Fibroblast of pulmonary artery (primary cell): Measurements from ENCODE around the gene BBC3.
"Not testable (repeated sequence)": the region's sequence is repeated elsewhere in the genome, so short reads cannot be mapped to it uniquely, and the experiment has no call there.

Experiments used
- DNase-seq: peaks from one replicate; pipeline ENCODE4 v3.0.0-alpha.2; 2010; ENCODE audit warnings: low read depth
- H3K4me3 ChIP-seq: replicated peaks from 2 replicates; pipeline ENCODE4 v1.5.1; 2011; ENCODE audit warnings: low read depth, mild to moderate bottlenecking, control low read depth, low read length, moderate library complexity
- TF ChIP-seq, protein P1 (sequence below): IDR thresholded peaks from 2 replicates; pipeline ENCODE4 v1.5.1; 2011; ENCODE audit warnings: mild to moderate bottlenecking, control low read depth, low read length, inconsistent platforms; ENCODE audit errors: missing control alignments

The BBC3 gene

DNA sequence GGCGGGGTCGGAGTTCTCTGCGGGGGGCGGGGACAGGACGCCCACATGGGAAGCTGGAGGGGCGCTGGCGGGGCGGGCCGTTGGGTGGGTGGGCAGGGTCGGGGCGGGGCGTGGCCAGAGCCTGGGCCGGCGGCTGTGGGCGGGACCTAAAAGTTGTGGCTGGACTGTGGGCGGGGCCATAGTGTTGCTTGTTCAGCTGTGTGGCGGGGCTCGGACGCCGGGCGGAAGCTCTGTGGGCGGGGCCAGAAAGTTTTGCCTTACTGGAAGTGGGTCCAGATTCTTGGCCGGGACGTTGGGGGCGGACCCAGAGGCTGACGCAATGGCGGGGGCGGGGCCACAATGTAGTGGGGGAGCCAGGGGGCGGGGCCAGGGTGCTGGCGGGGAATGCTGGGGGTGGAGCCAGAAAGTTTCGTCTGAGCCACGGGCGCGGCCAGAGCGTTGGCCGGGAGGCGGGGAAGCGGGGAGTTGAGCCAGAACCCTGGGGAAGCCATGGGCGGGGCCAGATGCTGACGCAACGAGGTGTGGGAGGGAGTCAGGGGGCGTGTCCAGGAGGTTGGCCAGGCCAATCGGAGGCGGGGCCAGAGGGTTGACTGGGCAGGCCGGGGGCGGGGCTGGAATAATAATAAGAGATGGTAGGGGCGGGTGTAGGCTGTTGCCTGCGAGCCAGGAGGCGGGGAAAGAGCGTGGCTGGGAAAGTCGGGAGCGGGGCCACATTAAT, 25.9 kb upstream of the BBC3 start:
- TF ChIP-seq, protein P1, sequence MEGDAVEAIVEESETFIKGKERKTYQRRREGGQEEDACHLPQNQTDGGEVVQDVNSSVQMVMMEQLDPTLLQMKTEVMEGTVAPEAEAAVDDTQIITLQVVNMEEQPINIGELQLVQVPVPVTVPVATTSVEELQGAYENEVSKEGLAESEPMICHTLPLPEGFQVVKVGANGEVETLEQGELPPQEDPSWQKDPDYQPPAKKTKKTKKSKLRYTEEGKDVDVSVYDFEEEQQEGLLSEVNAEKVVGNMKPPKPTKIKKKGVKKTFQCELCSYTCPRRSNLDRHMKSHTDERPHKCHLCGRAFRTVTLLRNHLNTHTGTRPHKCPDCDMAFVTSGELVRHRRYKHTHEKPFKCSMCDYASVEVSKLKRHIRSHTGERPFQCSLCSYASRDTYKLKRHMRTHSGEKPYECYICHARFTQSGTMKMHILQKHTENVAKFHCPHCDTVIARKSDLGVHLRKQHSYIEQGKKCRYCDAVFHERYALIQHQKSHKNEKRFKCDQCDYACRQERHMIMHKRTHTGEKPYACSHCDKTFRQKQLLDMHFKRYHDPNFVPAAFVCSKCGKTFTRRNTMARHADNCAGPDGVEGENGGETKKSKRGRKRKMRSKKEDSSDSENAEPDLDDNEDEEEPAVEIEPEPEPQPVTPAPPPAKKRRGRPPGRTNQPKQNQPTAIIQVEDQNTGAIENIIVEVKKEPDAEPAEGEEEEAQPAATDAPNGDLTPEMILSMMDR = no peak
- H3K4me3 ChIP-seq = peak overlapping the region; percentile 72
- DNase-seq = peak; percentile 99

DNA sequence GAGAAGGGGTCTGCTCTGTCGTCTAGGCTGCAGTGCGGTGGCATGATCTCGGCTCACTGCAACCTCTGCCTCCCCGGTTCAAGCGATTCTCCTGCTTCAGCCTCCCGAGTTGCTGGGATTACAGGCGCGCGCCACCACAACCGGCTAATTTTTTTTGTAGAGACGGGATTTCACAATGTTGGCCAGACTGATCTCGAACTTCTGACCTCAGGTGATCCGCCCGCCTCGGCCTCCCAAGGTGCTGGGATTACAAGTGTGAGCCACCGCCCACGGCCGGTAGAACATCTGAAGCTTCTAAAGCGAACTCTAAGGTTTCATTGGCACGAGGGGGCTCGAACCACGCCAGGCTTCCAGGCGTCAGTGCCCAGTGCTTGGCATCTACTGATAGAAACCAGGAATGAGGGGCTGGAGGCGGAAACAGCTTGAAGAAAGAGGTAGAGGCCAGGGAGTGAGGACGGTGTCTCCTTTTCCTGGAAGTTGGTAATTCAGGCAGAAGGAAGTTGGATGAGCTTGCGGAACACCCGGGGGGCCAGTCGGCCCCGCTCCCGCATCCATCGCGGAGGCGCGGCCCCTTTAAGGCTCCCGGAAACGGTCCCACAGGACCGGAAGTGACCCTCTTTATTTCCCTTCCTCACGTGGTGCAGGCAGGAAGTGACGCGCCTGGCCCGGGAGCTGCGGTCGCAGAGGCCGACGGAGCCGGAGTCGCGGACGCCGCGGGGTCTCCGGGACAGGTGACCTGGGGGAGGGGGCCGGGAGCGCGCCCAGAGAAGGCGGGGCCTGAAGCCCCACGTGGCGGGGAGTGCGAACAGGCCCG, 25.1 kb upstream of the BBC3 start, which contains the start of gene CCDC9:
Gene CCDC9, plus strand, starts transcription at position 647 of the 814 bp plus-strand sequence. CDS start 1,876 bp downstream, outside the sequence.
- TF ChIP-seq, protein P1 = no peak
- peak; percentile 97 for DNase-seq
- peak within 1 kb of the TSS; percentile 72 for H3K4me3 ChIP-seq

DNA sequence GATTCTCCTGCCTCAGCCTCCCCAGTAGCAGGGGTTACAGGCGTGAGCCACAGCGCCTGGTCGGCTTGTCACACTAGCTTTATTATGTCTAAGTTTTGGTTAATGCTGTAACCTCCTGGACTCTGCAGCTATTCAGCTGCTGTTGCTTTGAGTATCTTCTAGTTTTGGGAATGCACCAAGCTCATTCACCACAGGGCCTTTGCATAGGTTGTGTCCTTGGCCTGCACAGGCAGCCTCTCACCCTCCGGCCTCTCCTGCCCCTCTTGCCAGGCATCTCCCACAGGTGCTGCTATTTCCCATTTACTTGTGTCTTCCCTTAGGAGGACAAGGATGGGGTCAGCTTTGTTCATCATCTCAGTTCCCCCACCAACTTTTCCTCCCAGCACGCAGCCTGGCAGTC, 23.0 kb upstream of the BBC3 start:
- TF ChIP-seq, protein P1 = no peak
- DNase-seq = no peak
- H3K4me3 ChIP-seq = no peak overlapping the region

DNA sequence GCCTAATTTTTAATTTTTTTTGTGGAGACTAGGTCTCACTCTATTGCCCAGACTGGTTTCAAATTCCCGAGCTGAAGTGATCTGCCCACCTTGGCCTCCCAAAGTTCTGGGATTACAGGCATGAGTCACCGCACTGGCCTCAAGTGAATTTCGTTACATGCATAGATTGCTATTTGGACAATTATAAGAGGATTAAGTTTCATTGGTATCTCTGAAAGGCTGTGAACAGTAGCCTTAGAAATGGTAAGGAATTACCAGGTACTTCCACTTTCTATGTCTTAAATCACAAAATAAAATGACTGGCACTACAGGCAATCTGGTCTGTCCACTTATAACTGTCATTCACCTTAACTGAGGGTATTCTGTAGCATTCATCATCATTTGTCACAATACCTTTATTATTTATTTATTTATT, 22.5 kb upstream of the BBC3 start:
- DNase-seq = peak; percentile 77
- TF ChIP-seq, protein P1 = no peak
- no peak overlapping the region for H3K4me3 ChIP-seq

DNA sequence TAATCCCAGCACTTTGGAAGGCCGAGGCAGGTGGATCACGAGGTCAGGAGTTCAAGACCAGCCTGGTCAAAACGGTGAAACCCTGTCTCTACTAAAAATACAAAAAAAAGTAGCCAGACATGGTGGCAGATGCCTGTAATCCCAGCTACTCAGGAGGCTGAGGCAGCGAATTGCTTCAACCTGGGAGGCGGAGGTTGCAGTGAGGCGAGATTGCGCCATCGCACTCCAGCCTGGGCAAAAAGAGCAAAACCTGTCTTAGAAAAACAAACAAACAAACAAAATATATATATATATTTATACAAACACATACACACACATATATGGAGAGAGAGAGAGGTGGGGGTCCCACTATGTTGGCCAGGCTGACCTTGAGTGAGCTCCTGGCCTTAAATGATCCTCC, 22.0 kb upstream of the BBC3 start:
- not testable (repeated sequence) for H3K4me3 ChIP-seq, DNase-seq

DNA sequence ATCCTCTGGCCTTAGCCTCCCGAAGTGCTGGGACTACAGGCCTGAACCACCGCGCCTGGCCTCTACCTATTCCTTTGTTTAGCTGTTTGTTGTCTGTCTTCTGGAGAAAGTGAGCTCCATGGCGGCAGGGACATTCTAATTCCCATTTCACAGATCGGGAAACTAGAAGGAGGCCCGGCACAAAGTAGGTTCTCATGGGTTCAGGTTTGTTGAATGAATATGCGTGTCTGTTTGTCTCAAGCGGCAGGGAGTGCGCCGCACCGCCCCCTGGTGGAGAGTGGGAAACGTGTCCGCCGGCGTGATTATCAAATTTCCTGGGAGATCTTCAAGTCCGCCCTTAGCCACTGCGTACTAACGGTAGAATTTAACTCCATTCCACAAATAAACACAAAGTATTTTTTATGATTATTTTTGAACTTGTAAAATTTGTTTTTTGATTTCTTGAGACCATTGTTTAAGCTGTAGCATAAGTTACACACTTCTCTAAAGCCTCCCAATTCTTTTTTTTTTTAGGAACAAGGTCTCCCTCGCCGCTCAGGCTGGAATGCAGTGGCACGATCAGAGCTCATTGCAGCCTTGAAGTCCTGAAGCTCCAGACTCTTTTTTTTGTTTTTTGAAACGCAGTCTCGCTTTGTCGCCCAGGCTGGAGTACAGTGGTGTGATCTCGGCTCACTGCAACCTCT, 16.4 kb upstream of the BBC3 start:
- TF ChIP-seq, protein P1 = peak; percentile 90
- DNase-seq = peak; percentile 86
- no peak overlapping the region for H3K4me3 ChIP-seq
